Cardiac muscle cell (in vitro differentiated cells and primary cell): ENCODE measurements around the gene MOXD1. TPM values are rescaled to one million over a fixed set of nuclear protein-coding genes. Genes with fewer than 3 reads are reported as not detected.
A peak's percentile ranks its signal among the peaks of the same experiment; 100 is the strongest.

Experiments used
- DNase-seq, 2 donors: peaks; one replicate each; pipeline versions ENCODE4 v3.0.0 to v3.0.0-alpha.2; 2010 to 2017; ENCODE audit warnings: low read depth in 1 of 2, low spot score in 1 of 2
- H3K27ac ChIP-seq: fragments of 200-600 bp; sonication (generic); 2 replicates; pipeline ENCODE4 v1.5.1; 2016
- H3K27me3 ChIP-seq: fragments of 200-600 bp; sonication (generic); 2 replicates; pipeline ENCODE4 v1.6.0; 2016; ENCODE audit warnings: control low read depth
- H3K36me3 ChIP-seq: fragments of 200-600 bp; sonication (generic); 2 replicates; pipeline ENCODE4 v1.5.1; 2016; ENCODE audit warnings: control low read depth
- H3K4me1 ChIP-seq: fragments of 200-600 bp; sonication (generic); 2 replicates; pipeline ENCODE4 v1.8.1; 2017; ENCODE audit warnings: low read depth, mild to moderate bottlenecking, mixed run types
- H3K4me3 ChIP-seq: fragments of 200-600 bp; sonication (generic); 2 replicates; pipeline ENCODE4 v1.5.1; 2016; ENCODE audit warnings: mild to moderate bottlenecking
- H3K9me3 ChIP-seq: fragments of 200-600 bp; sonication (generic); 2 replicates; pipeline ENCODE4 v1.5.1; 2017; ENCODE audit warnings: low read depth, mild to moderate bottlenecking, control low read depth
- CTCF ChIP-seq: IDR thresholded peaks from 2 replicates; pipeline ENCODE4 v1.5.1; 2012; ENCODE audit warnings: low read depth, mild to moderate bottlenecking, low read length
- polyA plus RNA-seq: library from polyadenylated mRNA; unstranded; fragments of >200 nt; fragmentation: Nextera tagmentation; extraction: Ambion mirVana; gene quantifications from 2 replicates; pipeline ENCODE4 v1.2.1, GENCODE V29; 2016
- total RNA-seq: library from RNA; depleted of rRNA; stranded (reverse); fragments of >200 nt; gene quantifications from 2 replicates; pipeline ENCODE4 v1.2.3, GENCODE V29; 2016

The MOXD1 gene
- total and polyA plus RNA-seq, 2 experiments from 2014 or later, result 20.8 to 30.6 TPM

DNA sequence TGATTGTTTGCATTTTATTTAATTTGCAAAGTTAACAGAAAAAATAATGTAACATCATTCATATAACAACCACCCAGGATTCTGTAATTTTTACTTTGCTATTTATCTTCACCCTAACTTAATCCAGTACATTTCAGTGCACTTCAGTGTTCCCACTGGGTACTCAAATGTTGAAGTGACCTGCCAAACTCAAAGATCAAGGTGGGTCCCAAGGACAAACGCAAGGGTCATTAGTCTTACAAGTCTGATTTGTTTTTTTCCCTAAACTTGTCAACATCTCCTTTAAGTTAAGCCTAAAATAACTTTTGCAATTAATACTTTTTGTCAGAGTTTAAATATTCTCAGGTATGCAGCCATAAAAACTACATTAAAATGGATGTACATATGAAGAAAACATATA, 53.0 kb downstream of the MOXD1 start:
- Histone ChIP-seq H3K4me1 (peaks cover 13% of the 10 kb centered on the region), H3K9me3 (no peaks in the 10 kb centered on the region), H3K27me3 (no peaks in the 10 kb centered on the region), H3K27ac (no peak overlapping the region), H3K4me3 (no peak overlapping the region), H3K36me3 (no peaks in the 10 kb centered on the region)
- DNase-seq, result peak in 1 of 2 donors; percentile 55
- TF ChIP-seq CTCF, result no peak

GRCh38 chr6:132344811-132345210, 56.5 kb downstream of the MOXD1 start:
- Histone ChIP-seq H3K36me3 (no peaks in the 10 kb centered on the region), H3K4me1 (peaks cover 13% of the 10 kb centered on the region), H3K27ac (no peak overlapping the region), H3K27me3 (no peaks in the 10 kb centered on the region), H3K4me3 (no peak overlapping the region), H3K9me3 (no peaks in the 10 kb centered on the region)
- no peak for TF ChIP-seq CTCF
- DNase-seq, result no peak

GRCh38 chr6:132341646-132342045, 59.6 kb downstream of the MOXD1 start:
- Histone ChIP-seq H3K4me3 (no peak overlapping the region), H3K4me1 (no peaks in the 10 kb centered on the region), H3K27ac (no peak overlapping the region), H3K9me3 (no peaks in the 10 kb centered on the region), H3K27me3 (no peaks in the 10 kb centered on the region), H3K36me3 (no peaks in the 10 kb centered on the region)
- no peak for TF ChIP-seq CTCF
- no peak for DNase-seq

DNA sequence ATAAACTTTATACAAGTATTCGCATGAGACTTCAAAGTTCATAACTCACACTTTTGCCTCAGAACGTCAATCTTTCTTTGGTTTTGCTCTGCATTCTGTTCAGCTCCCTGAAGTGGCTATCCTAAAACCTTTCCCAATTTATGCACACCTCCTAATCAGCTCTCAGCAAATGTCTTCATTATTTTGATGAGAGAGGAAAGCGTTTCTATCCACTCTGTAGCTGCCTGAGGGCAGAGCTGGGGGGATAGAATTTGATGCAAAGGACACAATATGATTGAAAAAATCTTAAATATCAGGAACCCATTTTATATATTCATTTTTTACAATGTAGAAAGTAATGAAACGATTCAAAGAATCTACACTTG, 66.8 kb downstream of the MOXD1 start:
- no peaks in the 10 kb centered on the region for H3K27me3 ChIP-seq
- no peaks in the 10 kb centered on the region for H3K36me3 ChIP-seq
- no peak for TF ChIP-seq CTCF
- H3K4me3 ChIP-seq, result no peak overlapping the region
- H3K27ac ChIP-seq, result peak overlapping the region; percentile 18
- DNase-seq, result no peak
- H3K4me1 ChIP-seq, result peaks cover 23% of the 10 kb centered on the region
- no peaks in the 10 kb centered on the region for H3K9me3 ChIP-seq

DNA sequence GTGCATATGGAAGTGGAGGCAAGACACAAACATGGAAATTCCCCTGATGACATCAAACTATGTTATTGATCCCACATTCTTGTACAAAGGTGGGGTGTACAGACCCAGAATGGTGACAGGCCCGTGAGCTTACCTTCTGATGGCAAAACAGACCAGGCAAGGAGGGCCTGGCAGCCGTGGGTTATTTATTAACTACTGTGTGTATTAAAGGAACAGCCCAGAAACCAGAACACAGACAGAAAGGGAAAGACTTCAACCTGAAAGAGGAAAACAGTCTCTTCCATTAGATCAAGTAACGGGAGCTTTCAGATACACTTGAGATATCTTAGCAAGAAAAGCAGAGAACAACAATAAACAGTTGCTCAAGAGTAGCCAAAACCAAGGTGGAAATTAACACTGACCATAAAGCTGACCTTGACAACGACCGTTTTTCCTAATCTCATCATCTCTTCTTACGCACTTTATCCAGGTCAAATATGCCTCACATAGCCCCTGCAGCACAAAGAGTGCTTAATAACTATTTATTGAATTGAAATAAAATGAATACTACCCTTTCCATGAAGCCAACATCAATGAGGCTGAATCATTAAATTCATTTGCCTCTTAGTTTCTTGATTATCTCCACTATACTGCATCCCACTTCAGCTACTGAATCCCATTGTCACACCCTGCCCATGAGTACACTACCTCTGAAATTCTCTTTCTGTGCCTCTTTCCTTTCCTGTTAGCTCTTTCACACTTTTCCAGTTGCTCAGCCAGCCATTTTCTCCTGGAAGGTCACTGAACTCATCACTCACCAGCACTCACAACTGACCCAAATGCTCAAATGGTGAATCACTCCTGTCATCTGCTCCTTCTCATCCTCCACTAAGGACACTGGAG, 67.4 kb downstream of the MOXD1 start:
- Histone ChIP-seq H3K27me3 (no peaks in the 10 kb centered on the region), H3K4me3 (no peak overlapping the region), H3K9me3 (no peaks in the 10 kb centered on the region), H3K4me1 (peaks cover 23% of the 10 kb centered on the region), H3K36me3 (no peaks in the 10 kb centered on the region), H3K27ac (peak overlapping the region; percentile 18)
- no peak for TF ChIP-seq CTCF
- peak; percentile 57 to 90 for DNase-seq
